Measurements from ENCODE around the gene TMEM72. TPM values are rescaled to one million over a fixed set of nuclear protein-coding genes. Genes with fewer than 3 reads are reported as not detected.

TMEM72 gene
- total and polyA plus RNA-seq, 4 donors, result 0.02 to 0.33 TPM; not detected in 2

DNA sequence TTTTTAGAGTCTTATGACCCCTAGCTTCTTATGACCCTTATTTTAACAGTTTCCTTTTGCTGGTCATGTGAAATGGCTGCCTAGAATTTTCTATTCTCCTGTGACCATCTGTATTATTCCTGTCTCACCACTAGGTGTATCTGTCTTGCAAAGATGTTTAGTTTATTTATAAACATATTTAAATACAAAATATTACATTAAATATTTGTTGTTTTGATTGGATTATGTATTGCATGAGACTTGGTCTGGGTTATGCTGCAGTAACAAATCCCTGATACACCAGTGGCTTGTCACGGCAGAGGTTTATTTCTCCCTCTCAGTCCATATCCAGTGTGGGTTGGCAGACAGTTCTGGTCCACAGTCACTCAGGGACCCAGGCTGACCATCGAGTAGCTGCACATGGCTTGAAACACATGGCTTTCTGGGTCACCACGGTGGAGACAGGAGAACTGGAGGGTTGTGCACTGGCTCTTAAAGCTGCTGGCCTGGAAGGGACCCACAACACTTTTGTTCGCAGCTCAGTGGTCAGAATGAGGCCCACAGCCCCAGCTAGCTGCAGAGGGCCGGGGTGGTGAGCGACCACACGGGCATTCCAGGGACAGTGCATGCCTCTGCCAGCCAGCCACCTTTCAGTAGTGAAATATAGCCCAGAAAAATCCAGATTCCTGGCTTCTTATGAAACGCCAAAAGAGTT, 55.8 kb downstream of the TMEM72 start:
- no peak for DNase-seq (ENCODE audit: low spot score)
- TF ChIP-seq RAD21 (IDR thresholded peaks at IDR 0.05) (no peak), GABPA (IDR thresholded peaks at IDR 0.05 in 1 of 2, conservative IDR thresholded peaks at IDR 0.05 in 1 of 2) (no peak), YY1 (IDR thresholded peaks at IDR 0.05) (no peak), TAF1 (conservative IDR thresholded peaks at IDR 0.05) (no peak)
- TF ChIP-seq, protein P1, sequence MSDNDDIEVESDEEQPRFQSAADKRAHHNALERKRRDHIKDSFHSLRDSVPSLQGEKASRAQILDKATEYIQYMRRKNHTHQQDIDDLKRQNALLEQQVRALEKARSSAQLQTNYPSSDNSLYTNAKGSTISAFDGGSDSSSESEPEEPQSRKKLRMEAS (IDR thresholded peaks at IDR 0.05), result no peak

DNA sequence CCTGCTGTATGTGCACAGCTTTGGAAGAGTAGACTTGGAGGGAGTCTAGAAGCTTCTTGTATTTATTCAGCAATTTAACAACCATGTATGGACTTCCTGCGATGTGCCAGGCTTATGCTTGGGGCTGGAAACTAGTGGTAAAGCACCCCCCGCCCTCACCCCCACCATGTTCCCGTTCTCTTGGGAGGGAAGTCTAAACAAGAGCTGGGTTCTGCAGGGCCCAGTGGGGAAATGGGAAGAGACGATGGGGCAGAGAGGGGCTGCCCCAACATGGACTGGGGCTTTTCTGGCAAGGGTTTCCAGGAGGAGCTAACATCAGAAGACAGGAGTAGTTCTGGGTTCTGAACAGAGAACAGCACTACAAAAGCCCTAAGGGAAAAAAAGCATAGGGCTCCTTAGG, 56.5 kb downstream of the TMEM72 start:
- Histone ChIP-seq H3K4me1 (ENCODE audit: control insufficient read depth in 4 of 4, insufficient read depth in 4 of 4, low read length in 3 of 4) (peaks cover 2 to 31% (median 11%) of the 10 kb centered on the region in 4 donors), H3K36me3 (ENCODE audit: control insufficient read depth in 4 of 4, insufficient read depth in 3 of 4, low read depth in 1 of 4, low read length in 3 of 4) (no peaks in the 10 kb centered on the region), H3K9me3 (ENCODE audit: control insufficient read depth in 4 of 4, low read length in 3 of 4) (no peaks in the 10 kb centered on the region), H3K27ac (ENCODE audit: low read depth in 1 of 2, low read length in 2 of 2) (peak overlapping the region; percentile 48 to 49), H3K9ac (ENCODE audit: low read depth in 1 of 2, low read length in 2 of 2) (no peak overlapping the region), H3K27me3 (ENCODE audit: control insufficient read depth in 4 of 4, insufficient read depth in 4 of 4, low read length in 3 of 4) (no peaks in the 10 kb centered on the region), H3K4me3 (ENCODE audit: low read depth in 1 of 3, low read length in 3 of 3) (no peak overlapping the region)
- TF ChIP-seq, protein P1 (IDR thresholded peaks at IDR 0.05), result peak; percentile 0
- TF ChIP-seq SP1 (IDR thresholded peaks at IDR 0.05), result no peak
- DNase-seq (ENCODE audit: low spot score), result no peak
- WGBS, result 79% methylated on average over 4 of the region's 4 CpGs

More for the DNA sequence above, 55.8 kb downstream of the TMEM72 start:
- H3K27me3 ChIP-seq (ENCODE audit: control insufficient read depth in 4 of 4, insufficient read depth in 4 of 4, low read length in 3 of 4), result no peaks in the 10 kb centered on the region
- no peaks in the 10 kb centered on the region for H3K9me3 ChIP-seq (ENCODE audit: control insufficient read depth in 4 of 4, low read length in 3 of 4)
- WGBS, result 91% methylated on average over 8 of the region's 8 CpGs
- no peak overlapping the region for H3K4me3 ChIP-seq (ENCODE audit: low read depth in 1 of 3, low read length in 3 of 3)
- peak overlapping the region; percentile 44 to 48 for H3K27ac ChIP-seq (ENCODE audit: low read depth in 1 of 2, low read length in 2 of 2)
- H3K36me3 ChIP-seq (ENCODE audit: control insufficient read depth in 4 of 4, insufficient read depth in 3 of 4, low read depth in 1 of 4, low read length in 3 of 4), result no peaks in the 10 kb centered on the region
- H3K4me1 ChIP-seq (ENCODE audit: control insufficient read depth in 4 of 4, insufficient read depth in 4 of 4, low read length in 3 of 4), result peaks cover 2 to 31% (median 11%) of the 10 kb centered on the region in 4 donors
- H3K9ac ChIP-seq (ENCODE audit: low read depth in 1 of 2, low read length in 2 of 2), result no peak overlapping the region

DNA sequence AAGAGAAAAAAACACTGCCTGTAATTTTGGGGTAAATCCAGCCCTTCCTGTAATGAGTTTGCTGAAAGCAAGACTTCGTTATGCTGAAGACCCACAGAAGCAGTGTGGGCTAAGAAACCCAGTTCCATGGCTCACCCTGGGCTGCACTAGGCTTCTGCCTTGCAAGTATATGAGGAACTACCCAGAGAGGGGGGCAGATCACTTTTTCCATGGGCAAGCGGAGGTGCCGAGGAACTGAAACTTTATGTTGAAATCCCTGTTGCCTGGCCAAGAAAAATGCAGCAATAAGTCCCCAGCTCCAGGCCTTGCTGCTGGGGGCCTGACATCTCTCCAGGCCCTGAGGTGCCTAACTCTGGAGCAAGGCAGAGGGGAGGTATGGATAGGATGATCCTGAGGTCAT, 57.0 kb downstream of the TMEM72 start:
- H3K9ac ChIP-seq (ENCODE audit: low read depth in 1 of 2, low read length in 2 of 2), result no peak overlapping the region
- no peaks in the 10 kb centered on the region for H3K36me3 ChIP-seq (ENCODE audit: control insufficient read depth in 4 of 4, insufficient read depth in 3 of 4, low read depth in 1 of 4, low read length in 3 of 4)
- H3K4me1 ChIP-seq (ENCODE audit: control insufficient read depth in 4 of 4, insufficient read depth in 4 of 4, low read length in 3 of 4), result peaks cover 2 to 31% (median 11%) of the 10 kb centered on the region in 4 donors
- H3K4me3 ChIP-seq (ENCODE audit: low read depth in 1 of 3, low read length in 3 of 3), result no peak overlapping the region
- H3K27me3 ChIP-seq (ENCODE audit: control insufficient read depth in 4 of 4, insufficient read depth in 4 of 4, low read length in 3 of 4), result no peaks in the 10 kb centered on the region
- TF ChIP-seq JUND (IDR thresholded peaks at IDR 0.05) (peak in 1 of 2 donors; percentile 42), FOXA2 (IDR thresholded peaks at IDR 0.05) (no peak), RXRA (IDR thresholded peaks at IDR 0.05) (peak in 1 of 2 donors; percentile 26), HNF4G (IDR thresholded peaks at IDR 0.05) (no peak), EGR1 (IDR thresholded peaks at IDR 0.05; ENCODE audit: low read depth in 2 of 2) (peak in 1 of 2 donors; percentile 33)
- H3K27ac ChIP-seq (ENCODE audit: low read depth in 1 of 2, low read length in 2 of 2), result peak overlapping the region; percentile 48 to 49
- DNase-seq (ENCODE audit: low spot score), result no peak
- 21% methylated on average over 3 of the region's 3 CpGs for WGBS
- H3K9me3 ChIP-seq (ENCODE audit: control insufficient read depth in 4 of 4, low read length in 3 of 4), result no peaks in the 10 kb centered on the region

DNA sequence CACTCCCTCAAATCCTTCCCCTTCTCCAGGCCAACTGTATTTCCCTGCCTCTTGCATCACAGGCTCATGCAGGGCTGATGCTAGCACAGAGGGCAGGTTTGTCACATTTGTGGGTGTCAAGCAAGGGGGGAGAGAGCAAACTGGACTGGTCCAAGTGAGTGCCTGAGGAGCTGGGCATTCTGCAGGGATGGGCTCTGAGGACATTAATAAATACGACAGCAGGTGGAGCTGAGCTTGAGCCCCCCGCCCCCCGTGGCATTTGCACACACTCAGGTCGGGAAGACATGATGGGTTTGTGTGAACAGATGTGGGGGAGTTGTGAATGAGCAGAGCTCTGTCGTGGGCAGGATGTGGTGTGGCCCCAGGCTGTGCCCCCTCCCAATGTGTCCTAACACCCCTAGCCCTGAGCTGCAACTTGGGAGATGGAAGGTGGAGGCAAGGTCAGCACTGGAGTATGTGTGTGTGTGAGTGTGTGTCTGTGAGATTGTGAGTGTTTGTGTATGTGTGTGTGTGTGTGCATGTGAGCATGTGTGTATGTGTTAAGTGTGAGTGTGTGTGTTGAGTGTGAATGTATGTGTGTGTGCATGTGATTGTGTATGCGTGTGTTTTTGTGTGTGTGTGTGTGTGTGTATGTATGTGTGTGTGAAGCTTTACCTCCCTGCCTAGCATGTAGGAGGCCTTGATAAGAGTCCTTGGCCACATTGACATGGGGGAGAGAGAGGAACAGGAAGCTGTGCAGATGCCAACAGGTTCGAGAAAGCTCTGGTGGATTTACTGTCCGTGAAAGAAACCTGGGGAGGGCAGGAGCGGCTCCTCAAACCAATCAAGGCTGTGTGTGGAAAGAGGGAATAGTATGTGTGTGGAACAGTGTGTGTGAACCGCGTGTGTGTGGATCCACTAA, 57.6 kb downstream of the TMEM72 start:
- no peak overlapping the region for H3K27ac ChIP-seq (ENCODE audit: low read depth in 1 of 2, low read length in 2 of 2)
- 84% methylated on average over 11 of the region's 11 CpGs for WGBS
- TF ChIP-seq JUND (IDR thresholded peaks at IDR 0.05) (no peak), EGR1 (IDR thresholded peaks at IDR 0.05; ENCODE audit: low read depth in 2 of 2) (no peak), SP1 (IDR thresholded peaks at IDR 0.05) (no peak)
- TF ChIP-seq, protein P2, sequence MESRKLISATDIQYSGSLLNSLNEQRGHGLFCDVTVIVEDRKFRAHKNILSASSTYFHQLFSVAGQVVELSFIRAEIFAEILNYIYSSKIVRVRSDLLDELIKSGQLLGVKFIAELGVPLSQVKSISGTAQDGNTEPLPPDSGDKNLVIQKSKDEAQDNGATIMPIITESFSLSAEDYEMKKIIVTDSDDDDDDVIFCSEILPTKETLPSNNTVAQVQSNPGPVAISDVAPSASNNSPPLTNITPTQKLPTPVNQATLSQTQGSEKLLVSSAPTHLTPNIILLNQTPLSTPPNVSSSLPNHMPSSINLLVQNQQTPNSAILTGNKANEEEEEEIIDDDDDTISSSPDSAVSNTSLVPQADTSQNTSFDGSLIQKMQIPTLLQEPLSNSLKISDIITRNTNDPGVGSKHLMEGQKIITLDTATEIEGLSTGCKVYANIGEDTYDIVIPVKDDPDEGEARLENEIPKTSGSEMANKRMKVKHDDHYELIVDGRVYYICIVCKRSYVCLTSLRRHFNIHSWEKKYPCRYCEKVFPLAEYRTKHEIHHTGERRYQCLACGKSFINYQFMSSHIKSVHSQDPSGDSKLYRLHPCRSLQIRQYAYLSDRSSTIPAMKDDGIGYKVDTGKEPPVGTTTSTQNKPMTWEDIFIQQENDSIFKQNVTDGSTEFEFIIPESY (IDR thresholded peaks at IDR 0.05), result no peak
- TF ChIP-seq, protein P3, sequence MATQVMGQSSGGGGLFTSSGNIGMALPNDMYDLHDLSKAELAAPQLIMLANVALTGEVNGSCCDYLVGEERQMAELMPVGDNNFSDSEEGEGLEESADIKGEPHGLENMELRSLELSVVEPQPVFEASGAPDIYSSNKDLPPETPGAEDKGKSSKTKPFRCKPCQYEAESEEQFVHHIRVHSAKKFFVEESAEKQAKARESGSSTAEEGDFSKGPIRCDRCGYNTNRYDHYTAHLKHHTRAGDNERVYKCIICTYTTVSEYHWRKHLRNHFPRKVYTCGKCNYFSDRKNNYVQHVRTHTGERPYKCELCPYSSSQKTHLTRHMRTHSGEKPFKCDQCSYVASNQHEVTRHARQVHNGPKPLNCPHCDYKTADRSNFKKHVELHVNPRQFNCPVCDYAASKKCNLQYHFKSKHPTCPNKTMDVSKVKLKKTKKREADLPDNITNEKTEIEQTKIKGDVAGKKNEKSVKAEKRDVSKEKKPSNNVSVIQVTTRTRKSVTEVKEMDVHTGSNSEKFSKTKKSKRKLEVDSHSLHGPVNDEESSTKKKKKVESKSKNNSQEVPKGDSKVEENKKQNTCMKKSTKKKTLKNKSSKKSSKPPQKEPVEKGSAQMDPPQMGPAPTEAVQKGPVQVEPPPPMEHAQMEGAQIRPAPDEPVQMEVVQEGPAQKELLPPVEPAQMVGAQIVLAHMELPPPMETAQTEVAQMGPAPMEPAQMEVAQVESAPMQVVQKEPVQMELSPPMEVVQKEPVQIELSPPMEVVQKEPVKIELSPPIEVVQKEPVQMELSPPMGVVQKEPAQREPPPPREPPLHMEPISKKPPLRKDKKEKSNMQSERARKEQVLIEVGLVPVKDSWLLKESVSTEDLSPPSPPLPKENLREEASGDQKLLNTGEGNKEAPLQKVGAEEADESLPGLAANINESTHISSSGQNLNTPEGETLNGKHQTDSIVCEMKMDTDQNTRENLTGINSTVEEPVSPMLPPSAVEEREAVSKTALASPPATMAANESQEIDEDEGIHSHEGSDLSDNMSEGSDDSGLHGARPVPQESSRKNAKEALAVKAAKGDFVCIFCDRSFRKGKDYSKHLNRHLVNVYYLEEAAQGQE (IDR thresholded peaks at IDR 0.05), result no peak
- TF ChIP-seq, protein P4, sequence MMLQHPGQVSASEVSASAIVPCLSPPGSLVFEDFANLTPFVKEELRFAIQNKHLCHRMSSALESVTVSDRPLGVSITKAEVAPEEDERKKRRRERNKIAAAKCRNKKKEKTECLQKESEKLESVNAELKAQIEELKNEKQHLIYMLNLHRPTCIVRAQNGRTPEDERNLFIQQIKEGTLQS (IDR thresholded peaks at IDR 0.05), result no peak

More for the DNA sequence above, 57.6 kb downstream of the TMEM72 start:
- Histone ChIP-seq H3K36me3 (ENCODE audit: control insufficient read depth in 4 of 4, insufficient read depth in 3 of 4, low read depth in 1 of 4, low read length in 3 of 4) (no peaks in the 10 kb centered on the region), H3K27me3 (ENCODE audit: control insufficient read depth in 4 of 4, insufficient read depth in 4 of 4, low read length in 3 of 4) (no peaks in the 10 kb centered on the region), H3K4me1 (ENCODE audit: control insufficient read depth in 4 of 4, insufficient read depth in 4 of 4, low read length in 3 of 4) (peaks cover 2 to 30% (median 11%) of the 10 kb centered on the region in 4 donors), H3K9ac (ENCODE audit: low read depth in 1 of 2, low read length in 2 of 2) (no peak overlapping the region), H3K9me3 (ENCODE audit: control insufficient read depth in 4 of 4, low read length in 3 of 4) (no peaks in the 10 kb centered on the region), H3K4me3 (ENCODE audit: low read depth in 1 of 3, low read length in 3 of 3) (no peak overlapping the region)
- no peak for DNase-seq (ENCODE audit: low spot score)
